GM21390 (cell line): ENCODE data around the gene PIK3CB.

Experiments used
- ATAC-seq: cut with Tn5 transposase; IDR thresholded peaks from one replicate; pipeline ENCODE4 v1.9.1; 2021; ENCODE audit not compliant: unreplicated experiment

Gene PIK3CB

DNA sequence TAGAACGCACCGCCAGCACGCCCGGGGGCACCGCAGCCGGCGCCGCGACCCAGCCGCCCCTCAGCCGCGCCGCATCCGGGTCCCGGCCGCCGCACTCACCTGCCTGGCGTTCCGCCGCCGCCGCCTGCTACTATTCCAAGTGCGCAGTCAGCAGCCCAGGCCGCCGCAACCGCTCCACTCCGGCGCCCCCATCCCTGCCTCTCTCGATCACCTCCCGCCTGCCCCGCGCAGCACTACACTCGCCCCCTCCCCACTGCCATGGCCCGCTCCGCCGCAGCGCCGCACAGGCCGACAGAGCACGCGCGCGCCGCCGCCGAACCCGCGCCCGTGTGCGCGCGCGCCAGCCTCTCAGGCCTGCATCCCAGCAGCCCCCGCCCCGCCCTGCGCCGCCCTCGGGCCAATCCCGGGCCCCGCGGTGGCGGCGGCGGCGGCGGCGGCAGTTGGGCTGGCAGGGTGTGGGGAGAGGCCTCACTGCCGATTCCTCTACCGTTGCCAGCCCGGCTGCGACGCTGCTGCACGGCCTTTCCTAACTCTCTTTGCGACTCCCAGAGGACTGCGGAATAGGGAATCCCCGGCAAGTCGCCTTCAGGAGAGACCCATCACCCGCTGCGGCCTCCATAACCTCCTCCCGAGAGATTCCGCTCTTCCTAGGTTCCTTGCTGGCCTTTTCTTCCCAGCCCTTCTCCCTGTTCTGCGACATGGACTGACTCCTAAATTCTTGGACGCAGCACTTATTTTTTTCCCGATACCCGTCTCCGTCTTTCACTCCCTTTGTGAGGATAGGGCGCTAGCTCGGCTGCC is at the start of gene PIK3CB:
Gene PIK3CB (minus strand): TSS at position 333 of the 801 bp plus-strand sequence. CDS start 75,585 bp downstream, outside the sequence.
- peak; percentile 91 for ATAC-seq

DNA sequence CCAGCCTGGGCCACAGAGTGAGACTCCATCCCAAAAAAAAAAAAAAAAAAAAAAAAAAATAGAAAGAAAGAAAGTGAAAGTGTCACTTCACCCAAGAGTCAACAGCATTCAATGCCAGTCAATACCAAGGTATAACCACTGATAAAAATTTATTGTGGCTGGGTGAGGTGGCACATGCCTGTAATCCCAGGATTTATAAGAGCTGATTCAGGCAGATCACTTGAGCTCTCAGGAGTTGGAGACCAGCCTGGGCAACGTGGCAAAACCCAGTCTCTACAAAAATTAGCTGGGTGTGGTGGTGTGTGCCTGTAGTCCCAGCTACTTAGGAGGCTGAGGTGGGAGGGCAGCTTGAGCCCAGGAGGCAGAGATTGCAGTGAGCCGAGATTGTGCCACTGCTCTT is 46.5 kb upstream of the PIK3CB start:
- ATAC-seq, result no peak

DNA sequence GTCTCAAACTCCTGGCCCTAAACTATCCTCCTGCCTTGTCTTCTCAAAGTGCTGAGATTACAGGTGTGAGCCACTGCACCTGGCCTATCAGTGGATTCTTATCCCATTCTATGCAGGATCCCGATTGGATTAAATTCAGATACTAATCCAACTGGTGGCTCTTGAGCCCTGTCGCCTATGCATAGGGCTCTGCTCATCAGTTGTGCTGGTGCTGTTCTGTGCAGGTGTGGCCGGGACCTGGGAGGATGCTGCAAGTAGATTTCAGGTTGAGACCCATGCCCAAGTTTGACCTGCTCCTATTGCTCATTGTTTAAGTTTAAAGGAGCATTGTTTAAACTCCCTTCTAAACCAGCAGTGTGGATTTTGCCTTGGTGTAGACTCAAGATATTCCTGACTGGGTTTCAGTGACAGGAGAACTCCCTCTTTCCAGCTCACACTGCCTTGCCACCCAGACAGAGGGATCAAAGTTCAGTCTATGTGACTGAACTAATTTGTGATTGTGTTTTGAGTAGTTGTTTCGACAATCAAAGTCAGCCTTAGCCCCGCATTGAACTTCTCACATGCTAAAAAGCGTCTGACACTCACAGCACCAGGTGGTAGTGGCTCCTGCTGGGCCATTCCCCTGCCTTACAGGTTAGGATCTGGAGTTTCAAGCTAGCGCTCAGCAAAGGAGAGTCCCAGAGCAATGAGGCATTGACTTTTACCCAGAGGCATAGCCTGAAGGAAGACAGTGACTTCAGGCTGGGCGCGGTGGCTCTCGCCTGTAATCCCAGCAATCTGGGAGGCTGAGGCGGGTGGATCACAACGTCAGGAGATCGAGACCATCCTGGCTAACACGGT is 45.0 kb upstream of the PIK3CB start:
- no peak for ATAC-seq

DNA sequence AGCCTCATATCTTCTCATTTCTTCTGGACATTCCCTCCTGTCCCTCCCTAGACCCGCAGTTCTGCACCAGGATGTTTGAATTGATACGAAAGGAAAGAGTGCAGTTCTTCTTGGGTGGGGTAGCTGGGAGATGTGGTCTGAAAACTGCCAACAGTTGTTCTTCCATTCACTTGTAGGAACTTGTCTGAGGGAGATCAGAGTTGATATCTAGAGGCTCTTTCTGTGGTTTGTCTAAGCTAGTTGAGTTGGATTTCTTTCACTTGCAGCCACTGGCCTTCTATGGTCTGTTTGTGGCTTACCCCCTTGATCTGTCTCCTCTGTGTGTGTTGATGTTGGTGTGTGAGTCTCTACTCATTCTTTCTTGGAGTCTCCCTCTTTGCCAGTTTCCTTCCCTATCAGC is 42.5 kb upstream of the PIK3CB start:
- ATAC-seq, result no peak

DNA sequence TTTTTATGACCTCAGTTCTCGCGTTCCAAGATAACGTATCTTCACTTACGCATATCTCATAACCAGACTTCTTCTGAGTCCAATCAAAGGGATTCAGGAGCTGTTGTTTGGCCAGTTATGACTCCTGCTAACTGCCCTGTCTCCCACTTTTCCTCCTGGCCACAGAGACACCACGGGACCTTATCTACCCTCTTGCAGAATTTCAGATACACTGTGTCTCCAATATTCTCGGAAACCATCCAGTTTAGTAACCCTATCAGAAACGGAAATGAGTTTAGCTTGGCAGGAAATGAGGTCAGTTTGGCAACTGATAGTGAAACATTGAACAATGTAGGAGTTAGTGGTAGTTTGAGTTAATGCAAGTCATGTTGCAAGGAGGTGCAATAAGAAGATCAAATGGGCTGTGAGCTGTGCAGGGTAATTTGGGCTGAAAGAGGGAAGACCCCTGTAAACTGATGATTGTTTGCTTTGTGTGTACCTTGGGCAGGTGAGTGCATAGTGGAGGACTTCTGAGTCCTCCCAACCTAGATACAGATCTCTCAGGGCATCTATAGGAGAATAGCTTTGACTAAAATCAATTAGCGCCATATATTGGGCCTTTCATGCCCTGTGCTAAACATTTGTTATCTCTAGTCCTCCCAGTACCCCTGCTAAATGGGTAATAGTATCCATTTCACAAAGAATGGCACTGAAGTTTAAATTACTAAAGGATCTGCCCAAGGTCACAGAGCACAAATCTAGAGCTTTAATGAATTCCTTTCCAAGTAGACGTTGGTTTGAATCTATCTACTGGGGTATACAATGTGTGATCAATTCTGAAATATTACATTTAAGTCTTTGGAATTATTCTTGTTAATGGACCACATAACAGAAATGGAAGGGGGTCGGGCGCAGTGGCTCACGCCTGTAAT is 41.3 kb upstream of the PIK3CB start:
- ATAC-seq, result no peak

DNA sequence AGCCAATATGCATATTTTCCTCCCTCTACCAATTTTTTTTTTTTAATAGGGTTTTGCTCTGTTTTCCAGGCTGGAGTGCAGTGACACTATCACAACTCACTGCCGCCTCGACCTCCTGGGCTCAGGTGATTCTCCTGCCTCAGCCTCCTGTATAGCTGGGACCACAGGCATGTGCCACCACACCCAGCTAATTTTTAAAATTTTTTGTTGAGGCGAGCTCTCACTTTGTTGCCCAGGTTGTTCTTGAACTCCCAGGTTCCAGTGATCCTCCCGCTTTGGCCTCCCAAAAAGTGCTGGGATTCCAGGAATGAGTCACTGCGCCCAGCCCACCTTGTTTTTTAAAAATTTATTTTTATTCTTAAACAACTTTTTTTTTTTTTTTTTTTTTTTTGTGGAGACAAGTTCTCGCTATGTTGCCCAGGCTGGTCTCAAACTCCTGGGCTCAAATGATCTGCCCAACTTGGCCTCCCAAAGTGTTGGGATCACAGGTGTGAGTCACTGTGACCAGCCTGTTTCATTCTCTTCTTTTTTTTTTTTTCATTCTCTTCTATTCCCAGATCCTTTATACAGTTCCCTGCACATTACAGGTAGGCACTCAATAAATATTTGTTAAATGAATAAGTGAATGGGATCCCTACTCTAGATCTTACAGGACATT is 40.5 kb upstream of the PIK3CB start:
- ATAC-seq, result no peak

DNA sequence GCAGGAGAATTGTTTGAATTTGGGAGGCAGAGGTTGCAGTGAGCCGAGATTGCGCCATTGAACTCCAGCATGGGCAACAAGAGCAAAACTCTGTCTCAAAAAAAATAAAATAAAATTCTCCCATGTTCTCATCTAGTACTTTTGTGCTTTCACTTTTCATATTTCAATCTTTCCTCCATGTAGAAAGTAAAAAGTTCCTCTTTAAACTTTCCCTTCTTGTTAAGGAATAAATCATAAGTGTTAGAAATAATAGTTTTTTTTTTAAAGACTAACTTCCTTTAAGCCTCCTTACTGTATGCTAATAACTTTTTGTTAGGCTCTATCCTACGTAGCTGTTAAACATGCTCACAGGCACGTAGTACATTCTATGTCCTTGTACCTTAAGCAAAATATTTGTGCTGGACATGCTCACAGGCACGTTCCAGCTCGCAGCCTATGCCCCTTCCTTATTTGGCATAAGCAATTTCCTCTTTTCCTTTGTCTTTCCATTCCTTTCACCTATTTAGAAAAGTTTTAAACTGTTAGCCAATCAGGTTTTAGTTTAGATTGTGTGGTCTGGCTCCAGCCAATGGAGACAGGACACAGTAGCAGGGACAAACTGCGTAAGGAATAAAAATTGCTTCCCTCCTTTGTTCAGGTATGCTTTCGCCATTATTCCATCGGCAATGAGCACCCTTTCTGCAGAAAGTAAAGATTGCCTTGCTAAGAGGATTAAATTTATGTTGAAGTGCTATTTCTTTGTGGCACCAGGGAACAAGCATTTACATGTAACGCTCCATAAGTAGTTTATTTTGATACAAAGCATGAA is 38.9 kb upstream of the PIK3CB start:
- no peak for ATAC-seq

DNA sequence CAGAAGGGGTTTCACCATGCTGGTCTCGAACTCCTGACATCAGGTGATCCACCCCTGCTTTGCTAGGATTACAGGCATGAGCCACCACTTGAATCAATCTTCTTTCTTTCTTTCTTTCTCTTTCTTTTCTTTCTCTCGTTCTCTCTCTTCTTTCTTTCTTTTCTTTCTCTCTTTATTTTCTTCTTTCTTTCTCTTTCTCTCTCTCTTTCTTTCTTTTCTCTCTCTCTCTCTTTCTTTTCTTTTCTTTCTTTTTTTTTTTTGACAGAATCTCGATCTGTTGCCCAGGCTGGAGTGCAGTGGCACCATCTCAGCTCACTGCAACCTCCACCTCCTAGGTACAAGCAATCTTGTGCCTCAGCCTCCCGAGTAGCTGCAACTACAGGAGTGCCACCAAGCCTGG is 37.9 kb upstream of the PIK3CB start:
- no peak for ATAC-seq

DNA sequence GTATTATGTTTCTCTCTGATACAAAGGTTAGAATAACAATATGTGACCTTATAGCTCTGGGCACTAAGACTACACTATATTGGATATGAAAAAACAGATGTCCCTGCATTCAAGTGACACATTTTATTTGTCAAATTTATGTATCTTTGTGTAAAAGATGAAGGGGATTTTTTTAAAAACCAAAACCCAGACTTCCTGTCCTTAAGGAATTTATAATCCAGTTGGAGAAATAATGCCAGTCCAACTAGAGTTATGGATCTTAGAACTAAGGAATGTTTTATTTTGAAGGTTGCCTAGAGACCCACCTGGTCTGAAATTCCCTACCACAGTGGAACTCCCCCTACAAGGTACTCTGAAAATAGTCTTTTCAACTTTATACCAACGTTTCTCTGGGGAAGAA is 33.3 kb upstream of the PIK3CB start:
- no peak for ATAC-seq

DNA sequence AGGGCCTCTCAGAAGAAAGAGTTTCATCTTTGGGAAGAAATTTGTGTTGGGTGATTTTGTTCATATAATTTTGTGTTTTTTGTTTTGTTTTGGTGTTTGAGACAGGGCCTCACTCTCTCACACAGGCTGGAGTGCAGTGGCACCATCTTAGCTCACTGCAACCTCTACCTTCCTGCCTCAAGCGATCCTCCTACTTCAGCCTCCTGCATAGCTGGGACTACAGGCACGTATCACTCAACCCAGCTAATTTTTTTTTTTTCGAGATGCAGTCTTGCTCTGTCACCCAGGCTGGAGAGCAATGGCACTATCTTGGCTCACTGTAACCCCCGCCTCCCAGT is 29.0 kb upstream of the PIK3CB start:
- ATAC-seq, result no peak

DNA sequence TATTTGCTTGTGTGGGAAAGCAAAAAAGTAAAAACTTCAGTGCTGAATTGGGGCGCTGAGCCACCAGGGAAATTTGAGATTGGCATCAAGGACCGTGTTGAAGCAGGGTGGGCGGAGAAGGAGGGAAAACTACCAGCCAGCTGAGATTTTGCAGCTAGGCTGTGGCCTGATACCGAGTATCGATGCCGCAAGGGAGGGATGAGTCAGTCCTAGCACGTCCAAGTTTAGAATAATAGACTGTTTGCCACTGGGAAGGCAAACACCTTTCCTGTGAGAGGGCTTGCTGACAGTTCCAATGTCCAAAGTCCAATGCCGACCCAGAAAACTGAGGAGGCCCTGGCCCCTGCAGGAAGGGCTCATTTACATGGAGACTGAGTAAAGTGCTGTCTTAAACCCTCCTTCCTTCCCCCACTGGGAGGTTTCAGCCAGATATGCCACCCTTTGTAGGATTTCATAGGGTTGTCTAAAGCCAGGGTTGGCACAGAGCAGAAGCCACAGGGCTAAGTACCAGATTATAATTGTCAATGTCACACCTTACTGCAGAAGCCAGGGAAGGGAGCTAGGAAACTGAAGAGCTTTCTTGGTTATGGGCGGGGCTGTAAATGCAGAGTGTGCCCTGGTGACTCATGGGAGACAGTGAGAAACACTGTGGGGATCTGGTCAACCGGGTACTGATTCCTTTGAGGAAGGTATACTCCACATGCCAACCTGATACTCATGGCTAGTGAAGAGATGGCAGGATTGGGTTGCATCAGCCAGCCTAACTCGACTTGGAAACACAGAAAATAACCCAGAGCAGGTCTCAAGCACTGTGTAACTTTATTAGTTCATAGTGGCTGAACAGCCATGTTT is 28.4 kb upstream of the PIK3CB start:
- ATAC-seq, result no peak

DNA sequence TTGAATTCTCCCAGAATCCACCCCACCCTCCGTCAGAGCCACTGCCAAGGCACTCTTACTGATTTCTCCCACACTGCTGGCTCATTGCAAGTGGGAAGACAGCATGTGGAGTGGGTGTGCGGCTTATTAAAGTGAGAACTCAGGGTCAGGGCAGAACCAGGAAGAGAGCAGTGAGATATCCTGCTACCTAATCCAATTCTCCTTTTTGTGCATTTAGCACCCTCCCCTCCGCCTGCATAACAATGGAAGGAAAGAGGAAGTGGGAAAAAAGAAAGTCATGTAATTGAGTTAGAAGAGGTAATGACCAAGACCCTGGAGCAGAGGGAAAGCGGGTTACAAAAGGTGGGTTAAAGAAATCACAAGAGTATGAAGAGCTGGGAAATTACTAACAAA is 27.8 kb upstream of the PIK3CB start:
- no peak for ATAC-seq

DNA sequence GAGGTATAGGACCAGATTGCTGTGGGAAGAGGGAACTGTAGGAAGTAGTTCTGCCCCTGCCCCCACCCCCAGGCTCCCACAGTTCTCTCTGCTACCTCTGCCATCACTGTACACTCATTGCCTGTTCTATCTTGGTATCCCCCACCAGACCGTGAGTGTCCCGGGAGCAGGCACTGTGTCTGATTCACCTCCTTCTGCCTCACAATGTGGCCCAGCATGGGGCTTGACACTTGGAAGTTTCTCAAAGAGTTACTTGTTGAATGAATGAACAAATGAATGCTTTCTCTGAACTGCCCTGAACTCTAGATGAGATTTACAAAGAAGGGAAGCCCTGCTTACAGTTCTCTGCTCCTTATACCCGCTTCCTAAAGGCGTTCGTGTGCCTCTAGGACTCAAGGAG is 27.1 kb upstream of the PIK3CB start:
- no peak for ATAC-seq

DNA sequence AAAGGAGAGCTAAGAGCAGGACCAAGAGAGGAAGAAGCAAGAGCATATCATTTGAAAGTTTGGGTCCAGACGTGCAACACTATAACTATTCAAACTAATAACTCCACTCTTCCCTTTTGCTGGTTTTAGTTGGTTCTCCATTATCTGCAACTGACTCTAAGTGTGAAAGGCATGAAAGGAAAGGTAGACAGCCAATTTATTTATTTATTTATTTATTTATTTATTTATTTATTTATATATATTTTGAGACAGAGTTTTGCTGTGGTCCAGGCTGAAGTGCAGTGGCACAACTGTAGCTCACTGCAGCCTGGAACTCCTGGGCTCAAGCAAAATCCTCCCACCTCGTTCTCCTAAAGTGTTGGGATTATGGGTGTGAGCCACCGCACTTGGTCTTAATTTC is 22.1 kb upstream of the PIK3CB start:
- ATAC-seq, result no peak

DNA sequence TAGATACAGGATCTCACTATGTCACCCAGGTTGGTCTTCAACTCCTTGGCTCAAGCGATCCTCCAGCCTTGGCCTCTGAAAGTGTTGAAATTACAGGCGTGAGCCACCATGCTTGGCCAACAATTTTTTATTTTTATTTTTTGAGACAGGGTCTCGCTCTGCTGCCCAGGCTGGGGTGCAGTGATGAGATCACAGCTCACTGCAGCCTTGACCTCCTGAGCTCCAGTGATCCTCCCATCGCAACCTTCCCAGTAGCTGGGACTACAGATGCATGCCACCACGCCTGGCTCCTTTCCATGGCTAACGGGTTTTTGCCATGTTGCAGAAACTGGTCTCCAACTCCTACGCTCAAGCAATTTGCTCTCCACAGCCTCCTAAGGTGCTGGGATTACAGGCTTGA is 20.2 kb upstream of the PIK3CB start:
- ATAC-seq, result no peak

DNA sequence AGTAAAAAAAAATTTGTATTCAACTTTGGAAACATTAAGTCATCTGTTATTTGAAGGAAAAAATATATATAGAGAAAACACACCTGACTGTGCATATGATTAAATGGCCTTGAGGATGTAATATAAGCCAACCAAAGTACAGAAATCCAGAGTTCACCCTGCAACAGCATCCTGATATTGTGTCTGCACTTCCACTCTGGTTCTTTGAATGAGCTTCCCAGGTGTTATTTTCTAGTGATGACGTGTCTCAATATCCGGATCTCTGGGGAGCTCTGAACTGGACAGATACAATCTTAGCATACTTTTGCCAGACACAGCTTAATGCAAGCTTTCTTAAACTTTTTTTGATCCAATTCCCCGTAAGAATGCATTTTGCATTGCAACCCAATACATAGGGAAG is 19.5 kb upstream of the PIK3CB start:
- ATAC-seq, result no peak

DNA sequence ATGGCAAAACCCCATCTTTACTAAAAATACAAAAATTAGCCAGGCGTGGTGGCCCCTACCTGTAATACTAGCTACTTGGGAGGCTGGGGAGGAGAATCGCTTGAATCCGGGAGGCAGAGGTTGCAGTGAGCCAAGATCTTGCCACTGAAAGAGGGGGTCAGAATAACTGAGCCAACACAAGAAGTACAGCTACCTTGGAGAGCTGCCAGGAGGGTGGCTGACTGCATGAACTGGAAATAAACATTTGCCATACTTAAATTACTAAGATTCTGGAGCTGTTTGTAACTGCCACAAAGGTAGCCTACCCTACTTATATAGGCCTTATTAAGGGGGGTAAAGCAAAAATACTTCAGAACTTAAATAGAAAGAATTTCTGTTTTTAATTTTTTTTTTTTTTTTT is 15.4 kb upstream of the PIK3CB start:
- no peak for ATAC-seq

DNA sequence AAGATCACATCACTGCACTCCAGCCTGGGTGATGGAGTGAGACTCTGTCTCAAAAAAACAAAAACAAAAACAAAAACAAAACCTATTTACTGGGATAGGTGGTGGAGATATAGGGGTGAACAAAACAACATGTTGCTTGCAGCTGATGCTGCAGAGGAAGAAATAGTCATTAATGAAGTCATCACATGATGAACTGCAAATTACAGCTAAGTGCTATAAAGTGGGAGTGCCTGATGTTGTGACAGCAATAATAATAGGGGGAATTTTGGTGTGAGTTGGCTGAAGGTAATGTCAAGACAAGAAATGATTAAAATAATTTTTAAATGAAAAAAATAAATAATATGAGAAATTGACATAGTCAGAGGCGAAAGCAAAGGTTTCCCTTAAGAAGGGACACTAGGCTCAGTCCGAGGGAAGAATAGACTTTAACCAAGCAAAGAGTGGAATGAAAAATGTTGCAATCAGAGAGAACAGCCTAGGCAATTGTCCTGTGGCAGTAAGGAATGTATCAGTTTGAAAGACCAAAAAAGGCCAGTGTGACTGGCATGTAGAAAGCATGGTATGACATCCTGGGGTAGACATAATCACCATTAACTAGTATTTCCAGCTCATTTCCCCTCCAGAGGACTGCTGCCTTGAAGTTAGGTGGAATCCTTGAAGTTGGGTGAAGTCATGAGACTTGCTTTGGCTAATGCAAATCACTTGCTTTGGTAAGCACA is 14.7 kb upstream of the PIK3CB start:
- ATAC-seq, result no peak

DNA sequence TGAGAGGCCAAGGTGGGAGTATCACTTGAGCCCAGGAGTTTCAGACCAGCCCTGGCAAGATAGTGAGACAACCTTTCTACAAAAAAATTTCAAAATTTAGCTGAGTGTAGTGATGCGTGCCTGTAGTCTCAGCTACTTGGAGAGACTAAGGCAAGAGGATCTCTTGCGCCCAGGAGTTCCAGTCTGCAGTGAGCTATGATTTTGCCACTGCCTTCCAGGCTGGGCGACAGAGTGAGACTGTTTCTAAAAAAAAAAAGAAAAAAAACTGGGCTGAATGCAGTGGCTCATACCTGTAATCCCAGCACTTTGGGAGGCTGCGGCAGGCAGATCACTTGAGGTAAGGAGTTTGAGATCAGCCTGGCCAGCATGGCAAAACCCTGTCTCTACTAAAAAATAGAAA is 14.0 kb upstream of the PIK3CB start:
- no peak for ATAC-seq
